Type B pancreatic cell (in vitro differentiated cells): ENCODE data around the gene SLC34A2. TPM values are rescaled to one million over a fixed set of nuclear protein-coding genes. Genes with fewer than 3 reads are reported as not detected.

Experiments used
- DNase-seq: peaks from one replicate; pipeline ENCODE4 v3.0.0; 2021; ENCODE audit warnings: mixed read lengths; ENCODE audit not compliant: unreplicated experiment; ENCODE audit errors: extremely low spot score
- H3K27ac Mint-ChIP-seq: 2 replicates; pipeline ENCODE4 v1.8.0; 2021; ENCODE audit warnings: mild to moderate bottlenecking, mixed read lengths
- H3K27me3 Mint-ChIP-seq: 2 replicates; pipeline ENCODE4 v1.8.0; 2021; ENCODE audit warnings: mixed read lengths
- H3K36me3 Mint-ChIP-seq: 2 replicates; pipeline ENCODE4 v1.8.0; 2021; ENCODE audit warnings: mixed read lengths
- H3K4me1 Mint-ChIP-seq: one replicate; pipeline ENCODE4 v1.8.0; 2021; ENCODE audit warnings: mixed read lengths; ENCODE audit not compliant: unreplicated experiment
- H3K4me3 Mint-ChIP-seq: 2 replicates; pipeline ENCODE4 v1.8.0; 2021; ENCODE audit warnings: mild to moderate bottlenecking, mixed read lengths
- H3K9me3 Mint-ChIP-seq: 2 replicates; pipeline ENCODE4 v1.8.0; 2021; ENCODE audit warnings: mixed read lengths
- total RNA-seq: library from RNA; stranded (reverse); gene quantifications from 2 replicates; pipeline ENCODE4 v1.2.1, GENCODE V29; 2021; ENCODE audit warnings: low replicate concordance
- TF ChIP-seq, protein P1 (sequence below): fragments of 200-600 bp; sonication (generic); conservative IDR thresholded peaks from 2 replicates; pipeline ENCODE4 v1.5.0; 2021; ENCODE audit warnings: antibody characterized with exemption, mild to moderate bottlenecking

Gene SLC34A2
- total RNA-seq, 1 donor from 2014 or later: 25.7 TPM

DNA sequence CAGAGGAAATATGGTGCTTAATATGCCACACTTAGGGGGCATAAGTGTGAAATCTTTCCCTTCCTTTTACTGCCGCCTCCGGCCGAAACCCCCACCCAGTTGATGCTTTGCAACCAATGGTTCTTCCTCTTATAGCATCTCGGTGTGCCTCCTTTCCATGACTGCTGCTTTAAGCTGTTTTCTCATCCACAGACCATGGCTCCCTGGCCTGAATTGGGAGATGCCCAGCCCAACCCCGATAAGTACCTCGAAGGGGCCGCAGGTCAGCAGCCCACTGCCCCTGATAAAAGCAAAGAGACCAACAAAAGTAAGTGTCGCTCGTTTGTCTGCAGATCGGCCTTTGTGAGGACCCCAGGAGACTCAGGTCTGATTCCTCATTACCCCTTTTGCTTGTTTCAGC, 6.7 kb downstream of the SLC34A2 start:
- TF ChIP-seq, protein P1, sequence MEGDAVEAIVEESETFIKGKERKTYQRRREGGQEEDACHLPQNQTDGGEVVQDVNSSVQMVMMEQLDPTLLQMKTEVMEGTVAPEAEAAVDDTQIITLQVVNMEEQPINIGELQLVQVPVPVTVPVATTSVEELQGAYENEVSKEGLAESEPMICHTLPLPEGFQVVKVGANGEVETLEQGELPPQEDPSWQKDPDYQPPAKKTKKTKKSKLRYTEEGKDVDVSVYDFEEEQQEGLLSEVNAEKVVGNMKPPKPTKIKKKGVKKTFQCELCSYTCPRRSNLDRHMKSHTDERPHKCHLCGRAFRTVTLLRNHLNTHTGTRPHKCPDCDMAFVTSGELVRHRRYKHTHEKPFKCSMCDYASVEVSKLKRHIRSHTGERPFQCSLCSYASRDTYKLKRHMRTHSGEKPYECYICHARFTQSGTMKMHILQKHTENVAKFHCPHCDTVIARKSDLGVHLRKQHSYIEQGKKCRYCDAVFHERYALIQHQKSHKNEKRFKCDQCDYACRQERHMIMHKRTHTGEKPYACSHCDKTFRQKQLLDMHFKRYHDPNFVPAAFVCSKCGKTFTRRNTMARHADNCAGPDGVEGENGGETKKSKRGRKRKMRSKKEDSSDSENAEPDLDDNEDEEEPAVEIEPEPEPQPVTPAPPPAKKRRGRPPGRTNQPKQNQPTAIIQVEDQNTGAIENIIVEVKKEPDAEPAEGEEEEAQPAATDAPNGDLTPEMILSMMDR: no peak
- no peak for DNase-seq
- Mint-ChIP-seq H3K9me3 (no peaks in the 10 kb centered on the region), H3K4me1 (peaks cover 8% of the 10 kb centered on the region), H3K36me3 (no peaks in the 10 kb centered on the region), H3K27ac (no peak overlapping the region), H3K4me3 (no peak overlapping the region), H3K27me3 (peaks cover 17% of the 10 kb centered on the region)

DNA sequence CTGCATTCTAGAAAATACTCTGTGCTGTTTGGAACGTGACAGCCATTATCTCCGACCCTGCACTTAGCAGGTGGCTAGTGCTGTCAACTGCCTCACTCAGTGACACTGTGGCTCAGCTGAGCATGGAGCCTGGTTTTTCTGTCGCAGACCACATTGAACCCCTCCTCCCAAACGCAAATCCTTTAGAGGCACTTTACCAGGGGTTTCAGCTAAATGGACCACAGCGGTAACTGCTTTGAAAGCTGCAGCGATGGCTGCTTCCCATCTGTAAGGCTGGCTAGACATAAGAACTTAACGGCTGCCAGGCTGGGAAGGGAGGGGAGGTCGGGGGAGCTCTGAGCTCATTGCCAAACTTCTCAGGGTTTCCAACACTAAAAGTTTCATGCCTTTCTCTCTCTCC, 8.1 kb downstream of the SLC34A2 start:
- Mint-ChIP-seq H3K4me3 (no peak overlapping the region), H3K27ac (no peak overlapping the region), H3K9me3 (no peaks in the 10 kb centered on the region), H3K36me3 (no peaks in the 10 kb centered on the region), H3K27me3 (peaks cover 10% of the 10 kb centered on the region), H3K4me1 (peaks cover 8% of the 10 kb centered on the region)
- DNase-seq: no peak
- TF ChIP-seq, protein P1: no peak

DNA sequence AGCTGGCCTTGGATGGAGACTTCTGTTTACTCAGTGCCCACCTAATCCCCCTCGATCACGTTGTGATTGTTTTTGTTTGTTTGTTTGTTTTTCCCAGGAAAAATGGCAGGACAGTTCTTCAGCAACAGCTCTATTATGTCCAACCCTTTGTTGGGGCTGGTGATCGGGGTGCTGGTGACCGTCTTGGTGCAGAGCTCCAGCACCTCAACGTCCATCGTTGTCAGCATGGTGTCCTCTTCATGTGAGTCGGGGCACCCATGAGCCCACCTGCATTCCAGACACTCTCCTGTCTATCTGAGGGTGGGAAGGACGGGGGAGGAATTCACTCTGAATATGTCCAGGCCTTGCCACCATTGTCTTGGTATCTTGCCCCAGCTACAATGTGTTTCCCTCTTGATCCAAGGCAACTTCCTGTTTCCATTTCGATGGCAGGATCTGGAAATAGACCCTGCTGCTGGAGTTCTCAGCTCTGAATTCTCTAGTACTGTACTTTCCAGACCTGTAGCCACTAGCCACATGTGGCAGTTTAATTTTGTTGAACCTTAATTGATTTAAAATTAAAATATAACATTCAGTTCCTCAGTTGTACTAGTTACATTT, 10.5 kb downstream of the SLC34A2 start:
- H3K27me3 Mint-ChIP-seq: peaks cover 10% of the 10 kb centered on the region
- no peaks in the 10 kb centered on the region for H3K36me3 Mint-ChIP-seq
- TF ChIP-seq, protein P1: no peak
- H3K27ac Mint-ChIP-seq: no peak overlapping the region
- DNase-seq: no peak
- peaks cover 8% of the 10 kb centered on the region for H3K4me1 Mint-ChIP-seq
- no peak overlapping the region for H3K4me3 Mint-ChIP-seq
- H3K9me3 Mint-ChIP-seq: no peaks in the 10 kb centered on the region

DNA sequence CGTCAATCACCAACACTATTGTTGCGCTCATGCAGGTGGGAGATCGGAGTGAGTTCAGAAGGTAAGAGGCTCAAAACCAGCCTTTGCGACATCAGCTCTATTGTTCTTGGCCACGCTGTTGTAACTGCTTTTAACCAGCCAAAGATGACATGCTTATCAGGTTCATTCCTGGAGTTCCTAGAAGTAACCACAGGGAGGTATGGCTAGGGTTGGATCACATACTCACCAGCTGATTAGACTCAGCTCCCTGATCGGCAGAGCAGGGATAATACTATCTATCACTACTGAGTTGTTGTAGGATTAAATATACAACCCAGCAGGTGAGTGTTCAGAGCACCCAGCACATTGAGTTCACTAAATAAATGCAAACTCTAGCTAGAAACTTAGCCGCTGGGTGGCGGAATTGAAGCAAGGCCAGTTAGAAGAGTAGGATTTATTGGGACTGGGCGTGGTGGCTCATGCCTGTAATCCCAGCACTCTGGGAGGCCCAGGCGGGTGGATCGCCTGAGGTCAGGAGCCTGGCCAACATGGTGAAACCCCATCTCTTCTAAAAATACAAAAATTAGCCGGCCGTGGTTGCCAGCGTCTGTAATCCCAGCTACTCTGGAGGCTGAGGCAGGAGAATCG, 12.4 kb downstream of the SLC34A2 start:
- TF ChIP-seq, protein P1: no peak
- H3K36me3 Mint-ChIP-seq: peaks cover 5% of the 10 kb centered on the region
- H3K27ac Mint-ChIP-seq: no peak overlapping the region
- H3K4me3 Mint-ChIP-seq: no peak overlapping the region
- peaks cover 8% of the 10 kb centered on the region for H3K4me1 Mint-ChIP-seq
- H3K27me3 Mint-ChIP-seq: peaks cover 7% of the 10 kb centered on the region
- H3K9me3 Mint-ChIP-seq: no peaks in the 10 kb centered on the region
- DNase-seq: no peak

DNA sequence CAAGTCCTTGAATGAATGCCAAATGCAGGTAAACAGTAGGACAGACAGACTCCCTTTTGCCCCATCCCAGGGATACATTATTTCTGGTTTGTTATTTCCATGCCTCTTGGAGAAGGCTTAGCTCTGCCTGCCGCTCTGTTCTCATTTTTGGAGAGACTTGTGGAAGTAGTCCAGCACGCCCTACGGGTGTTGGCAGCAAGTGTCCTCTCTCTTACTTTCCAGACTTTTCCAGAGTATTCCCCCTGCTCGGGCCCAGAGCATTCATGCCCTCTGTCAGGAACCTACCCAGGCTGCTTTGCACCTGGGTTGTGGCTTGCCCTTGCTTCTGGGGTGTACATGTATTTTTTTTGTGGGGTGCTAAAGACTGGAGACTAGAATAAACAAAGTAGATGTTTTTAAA, 15.3 kb downstream of the SLC34A2 start:
- no peaks in the 10 kb centered on the region for H3K9me3 Mint-ChIP-seq
- TF ChIP-seq, protein P1: no peak
- H3K27ac Mint-ChIP-seq: no peak overlapping the region
- H3K27me3 Mint-ChIP-seq: no peaks in the 10 kb centered on the region
- H3K36me3 Mint-ChIP-seq: peaks cover 5% of the 10 kb centered on the region
- no peak overlapping the region for H3K4me3 Mint-ChIP-seq
- no peak for DNase-seq
- H3K4me1 Mint-ChIP-seq: no peaks in the 10 kb centered on the region
